K562 (cell line): ENCODE data around the gene NSMF. TPM values are rescaled to one million over a fixed set of nuclear protein-coding genes. Genes with fewer than 3 reads are reported as not detected.

ENCODE experiments used
- CBX1 ChIP-seq: sonication (generic); IDR thresholded peaks from 2 replicates; pipeline ENCODE4 v1.6.1; 2016; ENCODE audit warnings: antibody characterized with exemption, low read depth, mild to moderate bottlenecking
- CSDE1 ChIP-seq, 2 experiments: fragments of 450-650 bp; IDR thresholded peaks; 2 replicates each; pipeline ENCODE4 v1.6.1; 2016; ENCODE audit warnings: mild to moderate bottlenecking in 1 of 2
- ELF2 ChIP-seq: fragments of 250-450 bp; sonication (Bioruptor Pico); IDR thresholded peaks from 2 replicates; pipeline ENCODE4 v1.5.0; 2021; ENCODE audit warnings: mild to moderate bottlenecking
- HDAC1 ChIP-seq, 2 experiments: fragments of 450-650 bp; IDR thresholded peaks; 2 replicates each; pipeline ENCODE4 v1.6.1; 2016 to 2017; ENCODE audit warnings: inconsistent platforms in 1 of 2, mild to moderate bottlenecking in 1 of 2, moderate library complexity in 1 of 2
- HMBOX1 ChIP-seq: sonication (generic); IDR thresholded peaks from 2 replicates; pipeline ENCODE4 v1.6.1; 2016
- HMGXB4 ChIP-seq: sonication (generic); formaldehyde crosslinking; IDR thresholded peaks from 2 replicates; pipeline ENCODE4 v1.8.1; 2023; ENCODE audit warnings: mild to moderate bottlenecking, missing genetic modification reagents
- NCOA4 ChIP-seq: fragments of 450-650 bp; IDR thresholded peaks from 2 replicates; pipeline ENCODE4 v1.6.1; 2018; ENCODE audit warnings: mild to moderate bottlenecking; ENCODE audit not compliant: partially characterized antibody
- PHTF2 ChIP-seq: fragments of 250-450 bp; sonication (Bioruptor Pico); IDR thresholded peaks from 2 replicates; pipeline ENCODE4 v1.5.0; 2021; ENCODE audit warnings: mild to moderate bottlenecking
- RAD21 ChIP-seq, 2 experiments: fragments of 250-450 bp in 1 of 2; fragments of 450-650 bp in 1 of 2; sonication (Bioruptor Pico) in 1 of 2; formaldehyde crosslinking in 1 of 2; IDR thresholded peaks in 1 of 2; conservative IDR thresholded peaks in 1 of 2; 2 replicates each; pipeline versions ENCODE4 v1.4.0 to v1.8.0; 2020 to 2022; ENCODE audit warnings: mild to moderate bottlenecking in 2 of 2, moderate library complexity in 1 of 2
- RBM34 ChIP-seq: fragments of 200-400 bp; formaldehyde crosslinking; IDR thresholded peaks from 2 replicates; pipeline ENCODE4 v1.6.1; 2018; ENCODE audit warnings: low read length, borderline replicate concordance; ENCODE audit not compliant: insufficient read depth
- SAFB2 ChIP-seq: fragments of 200-400 bp; formaldehyde crosslinking; IDR thresholded peaks from 2 replicates; pipeline ENCODE4 v1.6.1; 2018; ENCODE audit warnings: borderline replicate concordance, low read length, low read depth, moderate library complexity; ENCODE audit not compliant: severe bottlenecking
- VEZF1 ChIP-seq: fragments of 200-800 bp; sonication (Bioruptor generic); IDR thresholded peaks from 2 replicates; pipeline ENCODE4 v1.6.1; 2017; ENCODE audit warnings: missing genetic modification characterization, missing compliant biosample characterization
- ZKSCAN1 ChIP-seq: fragments of 150-350 bp; IDR thresholded peaks from 2 replicates; pipeline ENCODE4 v1.6.1; 2016; ENCODE audit warnings: low read depth, low read length
- ZNF431 ChIP-seq: sonication (generic); formaldehyde crosslinking; IDR thresholded peaks from 2 replicates; pipeline ENCODE4 v1.8.0; 2022; ENCODE audit warnings: mild to moderate bottlenecking, missing genetic modification reagents
- ZNF512 ChIP-seq: IDR thresholded peaks from 2 replicates; pipeline ENCODE4 v1.6.1; 2016; ENCODE audit warnings: missing genetic modification characterization, missing compliant biosample characterization
- polyA plus RNA-seq, 8 experiments: library from polyadenylated mRNA; depleted of rRNA in 4 of 8; stranded (reverse) in 5 of 8; unstranded in 3 of 8; fragments of >200 nt; fragmentation: Nextera tagmentation in 2 of 8; fragmentation: Illumina TruSeq in 1 of 8; extraction: Ambion mirVana in 2 of 8; extraction: Trizol in 1 of 8; gene quantifications; 2 replicates each; pipeline versions ENCODE4 v1.2.1 to v1.2.3, GENCODE V29; 2011 to 2014; ENCODE audit warnings: inconsistent platforms in 1 of 8, missing spikeins in 1 of 8
- total RNA-seq, 7 experiments: library from RNA; depleted of rRNA in 6 of 7; stranded (reverse); fragments of >200 nt in 6 of 7; fragmentation: Illumina TruSeq in 2 of 7; extraction: Trizol in 2 of 7; gene quantifications; 2 replicates each; pipeline versions ENCODE4 v1.2.1 to v1.2.3, GENCODE V29; 2011 to 2021; ENCODE audit warnings: low replicate concordance in 1 of 7
- TF ChIP-seq, protein P1 (sequence below): fragments of 450-650 bp; formaldehyde crosslinking; IDR thresholded peaks from 2 replicates; pipeline ENCODE4 v1.4.0; 2022; ENCODE audit warnings: mild to moderate bottlenecking, moderate library complexity
- TF ChIP-seq, protein P2 (sequence below): sonication (generic); formaldehyde crosslinking; IDR thresholded peaks from 2 replicates; pipeline ENCODE4 v1.5.0; 2020; ENCODE audit warnings: missing genetic modification reagents

Gene NSMF
- total and polyA plus RNA-seq, 9 of the 15 experiments (the other 6 are each of a cell fraction or from before 2014, with no cell fraction given) = 0.20 to 82.7 (median 29.3) TPM

DNA sequence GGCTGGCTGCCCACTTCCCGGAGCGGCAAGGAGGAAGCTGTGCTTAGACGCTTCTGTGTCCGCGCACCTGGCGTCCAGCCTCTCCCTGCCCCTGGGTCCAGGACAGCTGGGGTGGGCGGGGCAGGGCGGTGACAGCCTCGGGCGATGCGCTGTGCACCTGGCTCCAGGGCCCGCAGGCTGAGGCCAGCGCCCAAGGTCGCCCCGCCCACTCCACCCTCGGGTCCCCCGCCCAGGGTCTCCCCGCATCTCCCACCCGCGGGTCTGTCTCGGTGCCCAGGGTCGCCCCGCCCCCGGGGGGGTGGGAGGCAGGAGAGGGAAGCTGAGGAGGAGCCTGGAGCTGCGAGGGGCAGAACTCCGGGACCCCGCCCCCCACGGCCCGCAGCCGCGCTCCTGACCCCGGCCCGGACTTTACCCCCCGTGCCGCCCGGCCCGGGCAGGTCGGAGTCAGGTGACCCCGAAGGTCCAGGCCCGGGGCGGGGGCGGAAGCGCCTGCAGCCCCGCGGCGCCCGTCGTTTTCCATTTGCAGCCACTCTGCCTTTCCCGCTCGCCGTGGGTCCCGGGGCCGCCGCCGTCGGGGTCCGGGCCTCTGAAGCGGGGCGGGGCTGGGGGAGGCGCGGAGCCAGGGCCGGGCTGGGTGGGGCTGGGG, 17.7 kb downstream of the NSMF start, which contains the start of gene ENTPD8 (continued):
- TF ChIP-seq, protein P1, sequence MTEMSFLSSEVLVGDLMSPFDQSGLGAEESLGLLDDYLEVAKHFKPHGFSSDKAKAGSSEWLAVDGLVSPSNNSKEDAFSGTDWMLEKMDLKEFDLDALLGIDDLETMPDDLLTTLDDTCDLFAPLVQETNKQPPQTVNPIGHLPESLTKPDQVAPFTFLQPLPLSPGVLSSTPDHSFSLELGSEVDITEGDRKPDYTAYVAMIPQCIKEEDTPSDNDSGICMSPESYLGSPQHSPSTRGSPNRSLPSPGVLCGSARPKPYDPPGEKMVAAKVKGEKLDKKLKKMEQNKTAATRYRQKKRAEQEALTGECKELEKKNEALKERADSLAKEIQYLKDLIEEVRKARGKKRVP (CRISPR knock-in tag) = no peak
- TF ChIP-seq CBX1 (no peak), ZNF431 (no peak), PHTF2 (CRISPR knock-in tag) (no peak), HMGXB4 (CRISPR knock-in tag) (no peak), ZNF512 (tag) (no peak), NCOA4 (no peak), RBM34 (0 out of 2 replicates have a peak, but pooled peaks have one; percentile 58), VEZF1 (CRISPR knock-in tag) (peak; percentile 75), RAD21 (CRISPR knock-in tag; conservative IDR thresholded peaks at IDR 0.05 in 1 of 2, IDR thresholded peaks at IDR 0.05 in 1 of 2) (no peak), HDAC1 (IDR thresholded peaks at IDR 0.05) (peak in 1 of 2 experiments; percentile 36; a peak in 1 of 4 replicates), ZKSCAN1 (no peak), CSDE1 (IDR thresholded peaks at IDR 0.05) (no peak), HMBOX1 (no peak), ELF2 (CRISPR knock-in tag) (no peak), SAFB2 (no peak)
- TF ChIP-seq, protein P2, sequence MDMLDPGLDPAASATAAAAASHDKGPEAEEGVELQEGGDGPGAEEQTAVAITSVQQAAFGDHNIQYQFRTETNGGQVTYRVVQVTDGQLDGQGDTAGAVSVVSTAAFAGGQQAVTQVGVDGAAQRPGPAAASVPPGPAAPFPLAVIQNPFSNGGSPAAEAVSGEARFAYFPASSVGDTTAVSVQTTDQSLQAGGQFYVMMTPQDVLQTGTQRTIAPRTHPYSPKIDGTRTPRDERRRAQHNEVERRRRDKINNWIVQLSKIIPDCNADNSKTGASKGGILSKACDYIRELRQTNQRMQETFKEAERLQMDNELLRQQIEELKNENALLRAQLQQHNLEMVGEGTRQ (CRISPR knock-in tag) = peak; percentile 31; the same call in 1 of the 2 replicates
